GM21447 (cell line): ENCODE results near the gene RPS6KA3.

Experiments
- ATAC-seq: cut with Tn5 transposase; IDR thresholded peaks from one replicate; pipeline ENCODE4 v1.9.1; 2021; ENCODE audit not compliant: unreplicated experiment

Gene RPS6KA3

GRCh38 chrX:20111271-20111670 lies 155.4 kb downstream of the RPS6KA3 start:
- ATAC-seq = no peak

DNA sequence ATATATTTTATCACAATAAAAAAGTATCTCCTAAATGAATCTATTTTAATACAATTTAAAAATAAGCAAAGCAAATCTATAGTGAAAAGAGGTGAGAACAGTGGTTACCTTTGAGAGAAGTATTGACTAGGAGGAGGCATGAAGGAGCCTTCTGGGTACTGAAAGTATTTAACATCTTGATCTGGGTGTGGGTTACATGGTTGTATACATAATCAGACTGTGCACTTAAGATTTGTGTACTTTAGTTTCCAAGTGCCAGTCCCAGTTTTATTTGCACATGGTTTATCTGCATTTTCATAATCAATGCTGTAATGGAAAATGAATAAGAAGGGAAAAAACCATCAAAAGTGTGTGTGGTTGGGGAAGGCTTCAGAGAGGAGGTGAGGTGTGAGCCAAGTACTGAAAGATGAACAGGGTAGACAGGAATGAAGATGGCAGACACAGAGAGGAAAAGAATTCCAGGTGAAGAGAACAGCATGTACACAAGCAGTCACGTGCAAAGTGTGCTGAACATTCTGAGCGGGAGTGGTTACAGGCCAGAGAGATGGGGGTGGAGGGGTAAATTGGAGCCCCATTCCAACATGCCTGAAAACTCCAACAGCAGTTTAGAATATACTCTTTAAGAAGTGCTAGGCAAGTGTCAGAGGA lies 164.7 kb downstream of the RPS6KA3 start:
- ATAC-seq = no peak
